ENCODE data around the gene PARP9.
"Not testable (repeated sequence)": the region's sequence is repeated elsewhere in the genome, so short reads cannot be mapped to it uniquely, and the experiment has no call there.

Gene PARP9

DNA sequence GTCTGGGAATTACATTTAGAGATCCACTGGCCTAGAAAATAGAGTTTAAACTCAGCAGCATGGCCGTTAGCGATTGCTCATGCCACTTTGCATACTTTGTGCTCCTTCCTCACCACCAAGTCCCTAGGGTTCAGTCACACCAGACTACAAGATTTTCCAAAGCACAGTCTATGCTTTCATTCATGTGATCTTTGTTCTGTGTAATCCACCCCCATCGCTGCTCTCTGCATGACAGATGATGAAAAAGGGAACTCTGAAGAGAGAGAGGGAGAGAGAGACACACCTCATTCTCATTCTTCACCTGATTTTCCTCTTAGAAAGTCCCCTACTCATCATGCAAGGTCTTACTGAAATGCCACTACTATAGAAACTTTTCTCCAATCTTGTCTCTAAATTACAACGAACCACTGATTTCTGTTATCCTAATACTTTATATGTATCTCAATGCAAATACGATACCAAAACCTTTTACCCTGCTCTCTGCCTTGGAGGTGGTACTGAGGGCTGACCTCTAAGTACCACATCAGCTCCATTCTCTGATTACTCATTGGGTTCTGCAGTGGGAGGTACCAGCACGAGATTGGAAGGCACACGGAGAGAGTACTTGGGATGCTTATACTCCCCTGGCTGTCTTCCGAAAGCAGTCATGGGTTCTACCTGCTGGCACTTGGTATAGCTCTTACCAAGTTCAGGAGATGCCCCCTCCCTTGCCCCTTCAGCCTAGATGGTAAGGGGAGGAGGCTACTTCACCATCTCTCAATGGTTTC, 12.3 kb upstream of the PARP9 start:
- DNase-seq (ENCODE audit: low spot score), result no peak

DNA sequence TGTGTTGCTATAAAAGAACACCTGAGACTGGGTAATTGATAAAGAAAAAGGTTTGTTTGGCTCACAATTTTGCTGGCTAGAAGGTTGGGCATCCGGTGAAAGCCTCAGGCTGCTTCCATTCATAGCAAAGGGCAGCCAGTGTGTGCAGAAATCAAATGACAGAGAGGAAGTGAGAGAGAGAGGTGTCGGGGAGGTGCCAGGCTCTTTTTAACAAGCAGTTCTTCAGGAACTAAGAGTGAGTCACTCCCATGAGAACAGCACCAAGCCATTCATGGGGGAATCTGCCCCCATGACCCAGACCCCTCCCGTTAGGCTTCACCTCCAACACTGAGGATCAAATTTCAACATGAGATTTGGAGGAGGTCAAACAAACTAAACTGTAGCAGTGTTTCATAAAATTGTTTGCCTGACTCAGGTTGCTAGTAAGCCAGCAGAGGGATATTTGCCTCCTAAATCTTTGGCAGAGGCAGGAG, 8.9 kb upstream of the PARP9 start:
- no peak for DNase-seq (ENCODE audit: low spot score)

DNA sequence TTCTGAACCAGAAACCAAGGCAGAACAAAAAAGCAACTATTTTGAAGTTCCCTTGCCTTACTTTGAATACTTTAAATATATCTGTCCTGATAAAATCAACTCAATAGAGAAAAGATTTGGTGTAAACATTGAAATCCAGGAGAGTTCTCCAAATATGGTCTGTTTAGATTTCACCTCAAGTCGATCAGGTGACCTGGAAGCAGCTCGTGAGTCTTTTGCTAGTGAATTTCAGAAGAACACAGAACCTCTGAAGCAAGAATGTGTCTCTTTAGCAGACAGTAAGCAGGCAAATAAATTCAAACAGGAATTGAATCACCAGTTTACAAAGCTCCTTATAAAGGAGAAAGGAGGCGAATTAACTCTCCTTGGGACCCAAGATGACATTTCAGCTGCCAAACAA, 4.7 kb upstream of the PARP9 start:
- DNase-seq (ENCODE audit: low spot score), result no peak

DNA sequence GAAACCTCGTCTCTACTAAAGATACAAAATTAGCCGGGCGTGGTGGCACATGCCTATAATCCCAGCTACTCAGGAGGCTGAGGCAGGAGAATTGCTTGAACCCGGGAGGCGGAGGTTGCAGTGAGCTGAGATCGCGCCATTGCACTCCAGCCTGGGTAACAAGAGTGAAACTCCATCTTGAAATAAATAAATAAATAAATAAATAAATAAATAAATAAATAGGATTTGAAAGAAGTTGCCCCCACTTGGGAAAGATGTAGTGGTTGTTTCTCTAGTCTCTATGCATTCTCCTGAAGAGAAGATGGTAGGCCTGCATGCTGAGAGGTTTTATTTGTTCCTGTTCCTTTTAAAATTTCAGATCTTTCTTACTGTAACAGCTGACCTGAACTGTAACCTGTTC, 4.0 kb upstream of the PARP9 start:
- not testable (repeated sequence) for DNase-seq (ENCODE audit: low spot score)

DNA sequence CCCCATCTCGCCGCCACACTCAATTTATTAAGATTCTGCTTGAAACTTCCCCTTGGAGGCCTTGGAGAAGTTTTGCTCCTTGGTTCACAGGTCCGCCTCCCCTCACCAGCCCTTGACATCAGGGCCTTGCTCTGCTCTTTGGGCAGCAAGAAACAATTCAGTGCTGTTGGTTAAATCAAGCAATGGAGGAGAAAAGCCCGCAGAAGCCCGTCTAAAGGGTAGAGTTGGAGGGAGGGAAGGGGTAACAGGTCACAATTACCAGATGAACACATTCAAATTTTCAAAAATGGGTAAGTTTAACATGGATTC, 429 bp downstream of the PARP9 start:
- DNase-seq (ENCODE audit: low spot score), result no peak

DNA sequence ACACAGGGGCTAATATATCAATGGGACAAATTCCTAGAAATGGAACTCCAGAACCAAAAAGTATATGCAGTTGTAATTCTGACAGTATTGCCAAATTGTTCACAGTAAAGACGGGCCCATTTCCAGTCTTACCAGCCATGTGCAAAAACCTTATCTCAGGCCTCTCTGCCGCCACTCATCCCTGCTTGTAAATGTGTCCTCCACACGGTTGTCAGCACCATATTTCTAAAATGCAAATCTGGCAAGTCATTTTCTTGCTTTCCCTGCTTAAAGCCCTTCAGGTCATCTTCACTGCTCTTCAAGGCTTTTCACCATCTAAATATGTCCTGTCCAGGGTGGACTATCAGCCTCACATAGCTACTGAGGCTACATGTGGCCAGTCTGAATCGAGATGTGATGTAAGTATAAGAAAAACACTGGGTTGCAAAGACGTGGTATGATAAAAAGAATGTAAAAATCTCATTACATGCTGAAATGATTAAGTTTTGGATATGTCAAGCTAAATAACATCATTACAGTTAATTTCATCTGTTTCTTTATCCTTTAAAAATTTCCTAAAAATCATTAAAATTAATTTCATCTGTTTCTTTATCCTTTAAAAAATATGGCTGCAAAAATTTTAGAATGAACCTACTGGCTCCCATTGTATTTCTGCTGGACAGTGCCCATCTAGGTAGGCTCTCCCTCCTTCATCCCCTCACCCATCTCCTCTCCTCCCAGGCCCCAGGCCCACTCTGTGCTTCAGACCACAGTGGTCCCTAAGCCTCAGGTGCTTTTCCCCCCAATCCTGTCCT, 980 bp downstream of the PARP9 start:
- no peak for DNase-seq (ENCODE audit: low spot score)

DNA sequence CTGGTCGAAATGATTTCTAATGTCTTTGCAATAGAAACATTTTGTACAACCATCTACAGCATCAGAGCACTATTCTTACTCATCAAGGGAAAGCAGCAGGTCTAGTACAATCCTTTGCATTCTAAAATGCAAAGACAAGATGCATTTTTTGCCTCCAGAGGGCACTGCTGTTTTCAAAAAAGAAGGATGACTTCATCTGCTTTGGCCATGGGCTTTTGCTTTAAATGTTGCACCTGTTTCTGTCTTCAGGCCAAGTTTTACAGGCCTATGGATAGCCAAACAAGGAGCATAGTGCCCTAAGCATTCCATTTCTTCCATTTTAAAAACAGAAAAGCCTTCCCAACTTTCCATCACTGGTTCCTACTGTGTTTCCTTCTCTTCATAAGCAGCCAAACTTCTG, 3.4 kb downstream of the PARP9 start:
- peak; percentile 77 for DNase-seq (ENCODE audit: low spot score)

DNA sequence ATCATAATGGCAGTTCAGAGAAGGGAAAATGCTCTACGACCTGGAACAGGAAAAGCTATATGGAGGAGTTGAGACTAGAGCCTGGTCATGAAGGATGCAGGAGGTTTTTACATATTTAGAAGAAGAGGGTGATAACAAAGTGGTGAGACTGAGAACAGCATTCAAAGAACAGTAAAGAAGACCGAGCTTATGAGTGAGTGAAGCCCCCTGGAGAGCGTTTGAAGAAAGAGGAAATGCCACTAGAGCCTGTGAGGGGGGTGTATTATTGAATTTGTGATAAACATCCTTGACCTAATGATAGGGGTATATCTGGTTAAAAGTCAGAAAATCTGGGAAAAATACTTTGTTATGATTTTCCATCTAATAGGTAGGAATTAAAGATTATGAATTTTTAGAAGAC, 4.2 kb downstream of the PARP9 start:
- DNase-seq (ENCODE audit: low spot score), result no peak

DNA sequence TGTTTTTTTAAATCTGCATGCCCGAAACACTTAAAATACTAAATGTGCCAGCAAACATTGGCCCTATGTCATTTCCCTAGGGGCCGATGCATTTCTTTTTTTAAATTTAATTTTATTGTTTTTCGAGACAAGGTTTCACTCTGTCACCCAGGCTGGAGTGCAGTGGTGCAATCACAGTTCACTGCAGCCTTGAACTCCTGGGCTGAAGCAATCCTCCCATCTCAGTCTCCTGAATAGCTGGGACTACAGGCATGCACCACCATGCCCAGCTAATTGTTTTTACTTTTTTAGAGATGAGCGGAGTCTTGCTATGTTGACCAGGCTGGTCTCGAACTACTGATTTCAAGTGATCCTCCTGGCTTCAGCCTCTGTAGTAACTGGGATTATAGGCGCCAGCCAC, 5.5 kb downstream of the PARP9 start:
- no peak for DNase-seq (ENCODE audit: low spot score)

DNA sequence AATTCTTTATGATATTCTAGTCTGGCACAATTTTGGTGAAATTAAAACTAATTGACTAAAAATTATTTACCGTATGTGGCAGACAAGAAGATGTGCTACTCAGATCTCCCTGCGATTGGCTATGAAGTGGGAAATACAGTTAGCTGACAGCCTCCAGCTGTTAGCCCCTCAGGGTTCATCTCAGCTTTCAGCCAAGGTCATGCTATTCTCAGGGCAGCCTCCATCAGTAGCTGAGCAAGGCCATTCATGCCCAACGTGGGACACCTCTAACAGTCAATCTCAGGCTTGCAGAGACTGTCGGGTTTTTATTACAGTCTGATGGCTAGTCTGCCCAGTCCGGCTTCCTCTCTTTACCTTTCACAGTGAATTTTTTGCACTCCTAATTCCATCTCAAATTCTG, 6.7 kb downstream of the PARP9 start:
- DNase-seq (ENCODE audit: low spot score), result no peak

DNA sequence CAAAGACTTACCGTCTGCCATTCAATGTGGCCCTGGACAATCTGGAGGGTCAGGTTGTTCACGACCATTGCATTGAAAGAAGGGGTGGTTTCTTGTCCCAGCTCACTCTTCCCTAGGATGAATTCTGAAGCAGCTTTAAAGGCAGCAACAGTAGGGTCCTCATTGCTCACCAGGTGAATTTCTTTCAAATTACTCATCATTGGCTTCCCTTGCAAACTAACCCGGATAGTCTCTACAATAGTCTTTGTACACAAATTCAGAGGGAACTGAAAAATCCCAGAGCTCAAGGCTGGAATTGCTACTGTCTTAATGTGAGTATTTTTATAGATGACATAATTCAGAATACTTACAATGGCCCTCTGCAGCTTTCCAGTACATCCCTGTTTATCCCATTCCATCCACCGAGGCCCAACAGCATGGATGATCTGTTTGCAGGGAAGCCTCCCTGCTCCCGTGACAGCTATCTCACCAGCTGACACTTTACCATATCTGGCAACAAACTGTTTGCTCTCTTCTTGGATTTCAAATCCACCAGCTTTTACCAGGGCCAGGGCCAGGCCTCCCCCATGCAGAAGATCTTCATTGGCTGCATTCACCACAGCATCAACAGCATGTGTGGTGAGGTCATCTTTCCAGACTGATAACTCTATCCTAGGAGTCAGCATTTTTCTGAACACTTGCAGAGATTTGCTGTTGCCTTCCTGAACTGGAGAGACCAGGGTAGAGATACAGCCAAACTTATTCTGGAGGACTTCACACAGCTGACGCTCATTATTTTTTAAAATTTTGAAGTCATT, 8.6 kb downstream of the PARP9 start:
- no peak for DNase-seq (ENCODE audit: low spot score)

DNA sequence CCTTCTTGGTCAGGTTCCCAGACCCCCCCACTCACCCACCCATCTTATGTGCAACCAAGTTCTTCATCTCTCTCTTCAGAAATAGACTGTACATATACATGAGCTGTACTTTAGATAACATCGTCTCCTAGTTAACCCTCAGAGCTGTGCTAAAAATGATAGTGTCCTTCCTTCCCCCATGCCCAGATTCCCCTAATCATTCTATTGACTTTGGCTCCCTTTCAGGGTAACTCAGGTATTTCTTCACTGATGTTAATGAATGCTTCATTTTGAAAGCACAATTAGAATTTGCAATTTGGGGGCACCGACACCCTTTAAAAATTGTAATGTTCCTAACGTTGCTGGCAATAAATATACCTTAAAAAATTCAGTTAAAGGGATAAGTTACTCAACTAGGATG, 10.9 kb downstream of the PARP9 start:
- DNase-seq (ENCODE audit: low spot score), result no peak

DNA sequence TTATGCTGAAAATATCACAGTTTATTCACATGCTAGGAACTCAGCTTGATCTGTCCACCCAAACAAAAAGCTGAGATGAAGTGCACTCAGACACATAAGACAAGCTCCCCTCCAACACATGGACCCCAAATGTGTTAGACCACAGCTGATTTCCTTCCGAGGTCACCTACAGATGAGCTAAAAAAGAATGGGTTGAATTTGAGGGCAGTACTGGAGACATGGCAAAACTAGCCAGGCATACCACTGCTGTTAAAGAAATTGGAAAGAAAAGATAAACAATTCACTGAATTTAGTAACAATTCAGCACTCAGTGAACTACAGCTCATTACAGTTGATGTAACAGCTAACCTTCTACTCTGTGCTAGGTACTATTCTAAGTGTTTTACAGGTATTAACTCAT, 15.5 kb downstream of the PARP9 start:
- DNase-seq (ENCODE audit: low spot score), result no peak

DNA sequence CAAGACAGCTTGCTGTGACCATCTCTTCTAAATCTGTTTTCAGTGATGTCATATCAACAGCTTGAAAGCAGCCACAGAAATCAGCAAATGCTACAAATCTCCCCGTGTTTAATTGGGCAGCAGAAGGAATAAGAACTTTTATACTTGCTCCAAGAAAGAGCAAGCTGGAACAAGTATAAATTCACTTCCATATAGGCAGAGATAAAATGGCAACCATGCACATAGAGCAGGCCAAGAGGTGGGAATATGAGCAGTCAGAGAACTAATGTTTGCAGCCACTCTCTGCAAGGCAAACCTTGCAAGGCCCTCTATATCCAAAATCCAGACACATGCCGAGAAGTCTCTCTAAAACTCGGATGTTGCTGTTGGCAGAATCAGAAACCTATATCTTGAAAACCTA, 16.0 kb downstream of the PARP9 start:
- DNase-seq (ENCODE audit: low spot score), result no peak

DNA sequence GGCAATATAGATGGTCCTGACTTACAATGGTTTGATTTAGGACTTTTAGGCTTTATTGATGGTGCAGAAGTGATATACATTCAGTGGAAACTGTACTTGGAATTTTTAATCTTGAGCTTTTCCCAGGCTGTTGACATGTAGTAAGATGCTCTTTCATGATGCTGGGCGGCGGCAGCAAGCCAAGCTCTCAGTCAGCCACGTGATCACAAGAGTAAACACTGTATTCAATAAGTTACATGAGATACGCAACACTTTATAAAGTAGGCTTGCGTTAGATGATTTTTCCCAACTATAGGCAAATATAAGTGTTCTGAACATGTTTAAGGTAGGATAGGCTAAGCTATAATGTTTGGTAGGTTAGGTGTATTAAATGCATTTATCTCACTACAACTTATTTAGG, 17.9 kb downstream of the PARP9 start:
- no peak for DNase-seq (ENCODE audit: low spot score)

DNA sequence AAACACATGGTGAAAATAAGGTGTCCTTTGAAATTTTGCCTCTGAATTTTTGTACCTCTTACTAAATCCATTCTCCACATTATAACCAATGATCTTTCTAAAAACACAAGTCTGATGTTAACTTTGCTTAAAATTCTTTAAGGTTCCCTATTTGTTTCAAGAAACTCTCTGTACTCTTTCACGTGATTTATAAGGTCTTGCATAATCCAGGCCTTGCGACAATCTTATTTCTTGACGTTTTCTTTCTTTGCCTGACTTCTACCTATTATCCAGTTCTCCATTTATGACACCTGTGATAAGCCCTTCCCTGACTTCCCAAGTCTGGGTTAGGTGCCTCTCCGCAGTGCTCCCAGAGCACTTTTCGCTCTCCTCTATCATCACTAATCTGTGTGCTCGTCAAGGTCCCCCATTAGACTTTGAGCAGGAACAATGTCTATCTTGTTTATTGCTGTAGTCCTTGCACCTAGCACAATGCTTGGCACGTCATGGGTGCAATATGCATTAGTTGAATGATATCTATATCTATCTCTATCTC, 25.1 kb downstream of the PARP9 start:
- no peak for DNase-seq (ENCODE audit: low spot score)

DNA sequence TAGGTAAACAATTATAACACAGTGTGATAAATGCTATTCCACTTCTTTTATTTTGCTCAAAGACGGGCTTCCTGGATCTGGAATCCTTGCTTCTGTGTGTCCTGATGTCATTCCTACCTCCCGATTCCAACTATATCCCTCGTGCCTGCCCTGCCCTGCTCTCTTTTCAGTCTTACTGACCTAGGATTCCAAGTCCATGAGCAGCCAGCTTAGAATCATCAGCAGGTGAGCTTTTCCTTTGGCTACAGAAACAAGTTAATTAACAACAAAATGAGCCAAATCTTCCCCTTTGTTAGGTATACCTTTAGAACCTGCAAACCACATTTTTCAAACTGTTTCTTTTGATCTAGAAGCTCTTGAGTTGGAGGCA, 27.5 kb downstream of the PARP9 start:
- DNase-seq (ENCODE audit: low spot score), result no peak

DNA sequence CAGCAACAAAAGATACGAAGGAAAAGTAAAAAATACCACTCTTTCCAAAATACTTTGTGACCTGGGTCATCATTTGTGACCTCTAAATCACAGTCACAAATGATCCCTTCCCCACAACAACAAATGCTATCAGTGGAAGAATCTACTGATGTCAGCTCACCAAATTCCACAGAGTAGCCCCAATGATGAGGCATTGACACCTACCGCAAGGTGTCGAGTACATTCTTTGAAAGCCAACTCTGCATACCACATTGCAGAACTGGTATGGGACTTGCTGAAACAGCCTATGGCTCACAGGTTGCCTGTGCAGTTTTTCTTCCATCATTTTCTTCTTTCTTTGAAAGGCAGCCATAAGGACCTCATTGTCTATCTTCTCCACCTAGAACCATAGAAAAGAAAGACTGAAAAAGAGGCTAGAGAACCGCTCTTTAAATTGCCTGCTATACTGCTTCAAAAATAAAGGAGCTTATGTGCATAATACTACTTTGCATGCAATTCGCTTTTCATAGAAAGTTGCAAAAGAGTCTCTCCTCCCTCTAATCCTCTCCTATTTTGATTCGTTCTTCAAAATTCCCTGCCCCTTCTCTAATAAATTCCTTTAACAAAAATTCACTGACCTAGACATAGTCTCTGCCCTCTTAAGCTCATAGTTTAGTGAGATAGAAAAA, 28.0 kb downstream of the PARP9 start:
- no peak for DNase-seq (ENCODE audit: low spot score)

DNA sequence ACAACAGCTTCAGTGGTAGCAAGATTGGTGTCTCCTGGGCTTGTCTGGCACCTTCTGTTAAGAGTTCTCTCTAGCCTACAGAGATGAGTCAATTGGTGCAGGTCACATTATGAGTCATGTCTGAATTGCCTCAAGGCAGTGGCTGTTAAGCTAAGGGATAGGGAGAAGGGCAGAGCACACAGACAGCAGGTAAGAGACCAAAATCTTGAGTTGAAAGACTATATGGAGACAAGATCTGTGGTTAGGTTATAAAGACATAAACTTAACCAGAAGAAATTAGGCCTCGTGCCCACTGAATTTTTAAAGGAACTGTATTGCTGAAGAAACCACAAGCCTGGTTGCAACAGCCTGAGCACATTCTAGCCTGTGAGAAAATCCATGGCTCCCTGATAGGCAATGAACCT, 30.2 kb downstream of the PARP9 start:
- DNase-seq (ENCODE audit: low spot score), result peak; percentile 80

DNA sequence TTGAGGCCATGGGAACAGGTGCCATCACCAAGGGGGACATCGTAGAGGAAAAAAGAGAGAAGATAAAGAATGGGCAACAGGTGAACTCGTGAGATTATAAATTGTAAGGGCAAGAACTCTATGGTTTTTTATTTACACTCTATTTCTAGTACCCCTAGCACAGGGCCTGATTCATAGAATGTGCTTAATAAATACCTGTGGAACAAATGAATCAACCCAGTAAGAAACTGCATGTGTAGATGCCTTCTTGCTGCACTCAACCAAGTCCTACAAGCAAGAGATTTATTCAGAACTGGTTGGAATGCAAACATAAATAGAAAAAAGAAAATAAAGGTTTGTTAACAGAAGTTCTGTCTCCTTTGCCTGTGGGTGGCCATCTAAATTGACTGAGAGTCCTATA, 30.6 kb downstream of the PARP9 start:
- no peak for DNase-seq (ENCODE audit: low spot score)

DNA sequence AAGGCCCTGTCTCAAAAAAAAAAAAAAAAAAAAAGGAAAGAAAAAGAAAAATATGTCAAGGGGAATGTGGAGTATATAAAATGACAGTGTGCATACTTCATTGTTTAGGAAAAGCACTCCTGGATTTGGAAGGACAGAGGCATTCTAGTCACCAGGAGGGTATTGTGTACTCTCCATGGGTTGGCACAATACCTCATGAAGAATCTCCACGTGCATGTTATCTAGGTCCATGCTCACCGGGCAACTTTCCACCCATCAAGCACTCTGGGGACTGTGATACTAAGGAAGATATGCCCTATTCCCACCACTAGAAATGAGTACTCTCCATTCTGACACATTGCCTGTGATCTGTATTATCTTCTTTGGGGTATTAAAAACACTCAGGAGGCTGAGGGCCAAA, 33.9 kb downstream of the PARP9 start:
- no peak for DNase-seq (ENCODE audit: low spot score)

DNA sequence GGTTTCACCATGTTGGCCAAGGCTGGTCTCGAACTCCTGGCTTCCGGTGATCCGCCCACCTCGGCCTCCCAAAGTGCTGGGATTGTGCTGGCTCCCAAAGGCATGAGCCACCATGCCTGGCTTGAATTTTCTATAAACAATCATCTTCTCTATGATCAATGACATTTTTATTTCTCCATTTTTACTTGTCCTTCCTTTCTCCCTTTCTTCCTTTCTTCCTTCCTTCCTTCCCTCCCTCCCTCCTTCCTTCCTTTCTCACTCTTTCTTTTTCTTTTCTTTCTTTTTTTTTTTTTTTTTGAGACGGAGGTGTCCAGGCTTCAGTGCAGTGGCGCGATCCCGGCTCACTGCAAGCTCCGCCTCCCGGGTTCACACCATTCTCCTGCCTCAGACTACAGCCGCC, 40.8 kb downstream of the PARP9 start:
- no peak for DNase-seq (ENCODE audit: low spot score)
